ENCODE data around the gene SAXO1. TPM values are rescaled to one million over a fixed set of nuclear protein-coding genes. Genes with fewer than 3 reads are reported as not detected.

Gene SAXO1, protein sequence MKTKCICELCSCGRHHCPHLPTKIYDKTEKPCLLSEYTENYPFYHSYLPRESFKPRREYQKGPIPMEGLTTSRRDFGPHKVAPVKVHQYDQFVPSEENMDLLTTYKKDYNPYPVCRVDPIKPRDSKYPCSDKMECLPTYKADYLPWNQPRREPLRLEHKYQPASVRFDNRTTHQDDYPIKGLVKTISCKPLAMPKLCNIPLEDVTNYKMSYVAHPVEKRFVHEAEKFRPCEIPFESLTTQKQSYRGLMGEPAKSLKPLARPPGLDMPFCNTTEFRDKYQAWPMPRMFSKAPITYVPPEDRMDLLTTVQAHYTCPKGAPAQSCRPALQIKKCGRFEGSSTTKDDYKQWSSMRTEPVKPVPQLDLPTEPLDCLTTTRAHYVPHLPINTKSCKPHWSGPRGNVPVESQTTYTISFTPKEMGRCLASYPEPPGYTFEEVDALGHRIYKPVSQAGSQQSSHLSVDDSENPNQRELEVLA
- total RNA-seq: not detected in 2 replicates

DNA sequence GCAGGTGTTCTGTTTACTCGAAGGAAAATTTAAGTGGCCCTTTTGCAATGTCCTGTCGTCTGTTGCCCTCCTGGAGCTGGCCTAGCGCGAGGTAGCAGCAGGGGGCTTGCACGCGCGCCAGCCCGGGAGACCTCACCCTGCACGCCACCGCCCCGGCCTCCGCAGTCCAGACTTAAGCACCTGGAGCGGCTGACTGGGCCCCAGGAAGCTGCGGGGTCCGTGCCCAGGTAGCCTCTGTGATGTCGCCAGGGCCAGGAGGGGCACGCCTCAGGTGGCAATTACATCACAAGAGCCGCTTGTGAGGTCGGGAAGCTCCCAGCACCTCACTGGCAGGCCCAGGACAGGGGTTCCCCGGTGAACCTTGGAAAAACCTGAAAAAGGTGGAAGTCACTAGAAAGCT lies at the start of gene SAXO1:
Gene SAXO1, minus strand, starts transcription at position 195 of the 400 bp plus-strand sequence. CDS start 301 bp downstream, outside the sequence.

GRCh38 chr9:19048966-19049916 lies 16.2 kb upstream of the SAXO1 start, which contains the start of gene RRAGA:
Gene RRAGA, plus strand, starts transcription at chr9:19049427. Its CDS starts 233 bp downstream, at chr9:19049660.

Small RNA genes within 50 kb of the gene (small RNA-seq; reads per million reads assigned to genes)
- gene RNU6-264P (not detected), gene SCARNA8 (109 reads per million, percentile 99 among the genes with 10 or more reads in this experiment)

Other genes with a start within 250 kb of the SAXO1 start
- gene RRAGA, start 16.2 kb upstream of the SAXO1 start, total RNA-seq: 54.0 and 54.2 TPM in 2 replicates
- 18.0 and 33.8 TPM in 2 replicates for gene HAUS6, start 69.7 kb upstream of the SAXO1 start, total RNA-seq
- 434 and 634 TPM in 2 replicates for gene PLIN2, start 94.3 kb upstream of the SAXO1 start, total RNA-seq
- gene DENND4C, start 197.5 kb upstream of the SAXO1 start, total RNA-seq: 83.7 and 85.6 TPM in 2 replicates

Measured in subcutaneous preadipocyte (primary cell).